HepG2 (cell line): Measurements from ENCODE around the gene ACADS. TPM values are rescaled to one million over a fixed set of nuclear protein-coding genes. Genes with fewer than 3 reads are reported as not detected.

Source experiments
- ASH2L ChIP-seq: fragments of 300-600, 200-600 bp; sonication (generic); IDR thresholded peaks from 2 replicates; pipeline ENCODE4 v1.7.0; 2017; ENCODE audit warnings: low read depth, mild to moderate bottlenecking, moderate library complexity, mixed read lengths, low read length; ENCODE audit not compliant: insufficient read length
- CBFB ChIP-seq: sonication (generic); formaldehyde crosslinking; IDR thresholded peaks from 2 replicates; pipeline ENCODE4 v1.4.0; 2020; ENCODE audit warnings: missing genetic modification reagents
- CBX5 ChIP-seq: sonication (generic); formaldehyde crosslinking; IDR thresholded peaks from 2 replicates; pipeline ENCODE4 v1.4.0; 2020; ENCODE audit warnings: missing genetic modification reagents, borderline replicate concordance
- CC2D1A ChIP-seq: sonication (generic); formaldehyde crosslinking; IDR thresholded peaks from 2 replicates; pipeline ENCODE4 v1.8.1; 2023; ENCODE audit warnings: mild to moderate bottlenecking, missing genetic modification reagents
- ETV5 ChIP-seq: IDR thresholded peaks from 2 replicates; pipeline ENCODE4 v1.6.1; 2018; ENCODE audit warnings: missing biosample characterization, missing genetic modification reagents, inconsistent platforms, borderline replicate concordance
- FOXC1 ChIP-seq: sonication (generic); formaldehyde crosslinking; IDR thresholded peaks from 2 replicates; pipeline ENCODE4 v1.8.0; 2022; ENCODE audit warnings: mild to moderate bottlenecking, missing genetic modification reagents, borderline replicate concordance
- FOXK1 ChIP-seq: sonication (generic); formaldehyde crosslinking; IDR thresholded peaks from 2 replicates; pipeline ENCODE4 v1.4.0; 2020; ENCODE audit warnings: low read depth, missing genetic modification reagents, borderline replicate concordance
- GATAD1 ChIP-seq: IDR thresholded peaks from 2 replicates; pipeline ENCODE4 v1.6.1; 2016; ENCODE audit warnings: missing genetic modification reagents, missing compliant biosample characterization
- KAT7 ChIP-seq: IDR thresholded peaks from 2 replicates; pipeline ENCODE4 v1.6.1; 2018; ENCODE audit warnings: borderline replicate concordance, missing compliant biosample characterization
- LCORL ChIP-seq, 2 experiments: fragments of 450-650 bp in 1 of 2; sonication (generic) in 1 of 2; formaldehyde crosslinking in 1 of 2; IDR thresholded peaks; 2 replicates each; pipeline versions ENCODE4 v1.5.0 to v1.6.1; 2017 to 2020; ENCODE audit warnings: antibody characterized with exemption in 1 of 2, missing genetic modification reagents in 1 of 2
- MED8 ChIP-seq: sonication (generic); formaldehyde crosslinking; IDR thresholded peaks from 2 replicates; pipeline ENCODE4 v1.8.1; 2023; ENCODE audit warnings: mild to moderate bottlenecking, missing genetic modification reagents; ENCODE audit not compliant: insufficient replicate concordance
- RBM39 ChIP-seq: fragments of 200-400 bp; formaldehyde crosslinking; IDR thresholded peaks from one replicate; pipeline ENCODE4 v1.6.1; 2018; ENCODE audit warnings: antibody characterized with exemption, mild to moderate bottlenecking, low read depth, low read length; ENCODE audit not compliant: poor library complexity, severe bottlenecking
- RFX1 ChIP-seq: fragments of 450-650 bp; IDR thresholded peaks from 2 replicates; pipeline ENCODE4 v1.6.1; 2017
- RORA ChIP-seq: sonication (generic); formaldehyde crosslinking; IDR thresholded peaks from 2 replicates; pipeline ENCODE4 v1.5.0; 2020; ENCODE audit warnings: mild to moderate bottlenecking, missing genetic modification reagents, moderate library complexity
- SKIL ChIP-seq: sonication (generic); formaldehyde crosslinking; IDR thresholded peaks from 2 replicates; pipeline ENCODE4 v1.8.0; 2022; ENCODE audit warnings: missing genetic modification reagents, mild to moderate bottlenecking, moderate library complexity, borderline replicate concordance
- SMC3 ChIP-seq: IDR thresholded peaks from 2 replicates; pipeline ENCODE4 v1.6.1; 2011; ENCODE audit warnings: low read length, improper control_type of control experiment
- TAF1 ChIP-seq: sonication (generic); formaldehyde crosslinking; IDR thresholded peaks from 2 replicates; pipeline ENCODE4 v1.4.0; 2020; ENCODE audit warnings: missing genetic modification reagents
- USF2 ChIP-seq, 2 experiments: sonication (generic) in 1 of 2; formaldehyde crosslinking in 1 of 2; IDR thresholded peaks; 2 replicates each; pipeline versions ENCODE4 v1.5.1 to v1.6.1; 2011 to 2020; ENCODE audit warnings: borderline replicate concordance in 1 of 2, low read depth in 1 of 2, low read length in 1 of 2, mild to moderate bottlenecking in 1 of 2, missing genetic modification reagents in 1 of 2, moderate library complexity in 1 of 2
- ZFP1 ChIP-seq: IDR thresholded peaks from 2 replicates; pipeline ENCODE4 v1.6.1; 2016
- ZNF235 ChIP-seq: sonication (generic); formaldehyde crosslinking; IDR thresholded peaks from 2 replicates; pipeline ENCODE4 v1.8.1; 2023; ENCODE audit warnings: mild to moderate bottlenecking, missing genetic modification reagents, borderline replicate concordance
- polyA plus RNA-seq, 8 experiments: library from polyadenylated mRNA; depleted of rRNA in 3 of 8; stranded (reverse) in 7 of 8; unstranded in 1 of 8; fragments of >200 nt; fragmentation: Illumina TruSeq in 4 of 8; extraction: Trizol in 4 of 8; gene quantifications; 2 replicates each; pipeline versions ENCODE4 v1.2.1 to v1.2.3, GENCODE V29; 2011 to 2016; ENCODE audit warnings: low read depth in 4 of 8, missing spikeins in 1 of 8, mixed read lengths in 1 of 8; ENCODE audit not compliant: insufficient read depth in 1 of 8
- total RNA-seq, 5 experiments: library from RNA; depleted of rRNA; stranded (reverse); fragments of >200 nt; fragmentation: Illumina TruSeq; extraction: Trizol; gene quantifications; 2 replicates each; pipeline ENCODE4 v1.2.3, GENCODE V29; 2016; ENCODE audit warnings: low read depth in 1 of 5
- TF ChIP-seq, protein P1 (sequence below): sonication (generic); formaldehyde crosslinking; IDR thresholded peaks from 2 replicates; pipeline ENCODE4; 2020; ENCODE audit warnings: missing genetic modification reagents, mild to moderate bottlenecking, borderline replicate concordance

The ACADS gene
- total and polyA plus RNA-seq, 2 of the 13 experiments (the other 11 are each of a cell fraction or from before 2014, with no cell fraction given), result 17.4 to 27.7 TPM

- TF ChIP-seq USF2 (IDR thresholded peaks at IDR 0.05; ENCODE audit: low read depth, low read length) (no peak), USF2 (CRISPR knock-in tag; IDR thresholded peaks at IDR 0.05; ENCODE audit: borderline replicate concordance) (no peak; the same call in 1 of the 2 replicates), ASH2L (peak; percentile 88), SKIL (CRISPR knock-in tag) (peak; percentile 65), FOXC1 (no peak), KAT7 (CRISPR knock-in tag) (peak; percentile 27; the same call in 1 of the 2 replicates), ZNF235 (CRISPR knock-in tag) (peak; percentile 37; the same call in 1 of the 2 replicates), CBX5 (peak; percentile 52; the same call in 1 of the 2 replicates), ZFP1 (0 out of 2 replicates have a peak, but pooled peaks have one; percentile 48), FOXK1 (CRISPR knock-in tag) (no peak), SMC3 (no peak), GATAD1 (CRISPR knock-in tag) (peak; percentile 88), CC2D1A (CRISPR knock-in tag) (peak; percentile 39; the same call in 1 of the 2 replicates), TAF1 (CRISPR knock-in tag) (peak; percentile 80), RBM39 (peak; percentile 78), CBFB (CRISPR knock-in tag) (0 out of 2 replicates have a peak, but pooled peaks have one; percentile 55), RFX1 (no peak), MED8 (CRISPR knock-in tag) (no peak), ETV5 (peak; percentile 52), RORA (no peak), LCORL (IDR thresholded peaks at IDR 0.05) (no peak), LCORL (CRISPR knock-in tag; IDR thresholded peaks at IDR 0.05) (peak; percentile 72)
- TF ChIP-seq, protein P1, sequence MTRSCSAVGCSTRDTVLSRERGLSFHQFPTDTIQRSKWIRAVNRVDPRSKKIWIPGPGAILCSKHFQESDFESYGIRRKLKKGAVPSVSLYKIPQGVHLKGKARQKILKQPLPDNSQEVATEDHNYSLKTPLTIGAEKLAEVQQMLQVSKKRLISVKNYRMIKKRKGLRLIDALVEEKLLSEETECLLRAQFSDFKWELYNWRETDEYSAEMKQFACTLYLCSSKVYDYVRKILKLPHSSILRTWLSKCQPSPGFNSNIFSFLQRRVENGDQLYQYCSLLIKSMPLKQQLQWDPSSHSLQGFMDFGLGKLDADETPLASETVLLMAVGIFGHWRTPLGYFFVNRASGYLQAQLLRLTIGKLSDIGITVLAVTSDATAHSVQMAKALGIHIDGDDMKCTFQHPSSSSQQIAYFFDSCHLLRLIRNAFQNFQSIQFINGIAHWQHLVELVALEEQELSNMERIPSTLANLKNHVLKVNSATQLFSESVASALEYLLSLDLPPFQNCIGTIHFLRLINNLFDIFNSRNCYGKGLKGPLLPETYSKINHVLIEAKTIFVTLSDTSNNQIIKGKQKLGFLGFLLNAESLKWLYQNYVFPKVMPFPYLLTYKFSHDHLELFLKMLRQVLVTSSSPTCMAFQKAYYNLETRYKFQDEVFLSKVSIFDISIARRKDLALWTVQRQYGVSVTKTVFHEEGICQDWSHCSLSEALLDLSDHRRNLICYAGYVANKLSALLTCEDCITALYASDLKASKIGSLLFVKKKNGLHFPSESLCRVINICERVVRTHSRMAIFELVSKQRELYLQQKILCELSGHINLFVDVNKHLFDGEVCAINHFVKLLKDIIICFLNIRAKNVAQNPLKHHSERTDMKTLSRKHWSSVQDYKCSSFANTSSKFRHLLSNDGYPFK, result peak; percentile 83; the same call in 1 of the 2 replicates
These were observed 38.7 kb upstream of the ACADS start, which contains the start of gene MLEC (continued) for GRCh38 chr12:120686690-120687577.
